ENCODE measurements around the gene HCN2.

DNA sequence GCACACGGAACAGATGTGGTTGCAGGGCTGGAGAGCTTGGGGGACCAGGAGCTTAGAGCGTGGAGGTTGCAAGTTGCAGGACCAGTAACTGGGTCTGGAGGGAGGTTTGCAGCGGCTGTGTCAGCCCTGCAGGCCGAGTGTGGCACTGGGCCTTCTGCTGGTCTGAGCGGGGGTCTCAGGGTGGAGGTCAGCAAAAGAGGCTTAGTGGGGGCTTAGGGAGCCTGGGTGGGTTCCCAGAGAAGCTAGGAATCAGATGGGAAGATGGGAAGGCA is 5.8 kb upstream of the HCN2 start:
- TF ChIP-seq EZH2 (IDR thresholded peaks at IDR 0.05; ENCODE audit: low read depth), result no peak
- TF ChIP-seq, protein P1, sequence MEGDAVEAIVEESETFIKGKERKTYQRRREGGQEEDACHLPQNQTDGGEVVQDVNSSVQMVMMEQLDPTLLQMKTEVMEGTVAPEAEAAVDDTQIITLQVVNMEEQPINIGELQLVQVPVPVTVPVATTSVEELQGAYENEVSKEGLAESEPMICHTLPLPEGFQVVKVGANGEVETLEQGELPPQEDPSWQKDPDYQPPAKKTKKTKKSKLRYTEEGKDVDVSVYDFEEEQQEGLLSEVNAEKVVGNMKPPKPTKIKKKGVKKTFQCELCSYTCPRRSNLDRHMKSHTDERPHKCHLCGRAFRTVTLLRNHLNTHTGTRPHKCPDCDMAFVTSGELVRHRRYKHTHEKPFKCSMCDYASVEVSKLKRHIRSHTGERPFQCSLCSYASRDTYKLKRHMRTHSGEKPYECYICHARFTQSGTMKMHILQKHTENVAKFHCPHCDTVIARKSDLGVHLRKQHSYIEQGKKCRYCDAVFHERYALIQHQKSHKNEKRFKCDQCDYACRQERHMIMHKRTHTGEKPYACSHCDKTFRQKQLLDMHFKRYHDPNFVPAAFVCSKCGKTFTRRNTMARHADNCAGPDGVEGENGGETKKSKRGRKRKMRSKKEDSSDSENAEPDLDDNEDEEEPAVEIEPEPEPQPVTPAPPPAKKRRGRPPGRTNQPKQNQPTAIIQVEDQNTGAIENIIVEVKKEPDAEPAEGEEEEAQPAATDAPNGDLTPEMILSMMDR (conservative IDR thresholded peaks at IDR 0.05), result no peak

Data from PC-9 (cell line).